Measurements from ENCODE around the gene CFAP45.

The CFAP45 gene

GRCh38 chr1:159889821-159890252 is 10.1 kb downstream of the CFAP45 start:
- Histone ChIP-seq H3K36me3 (ENCODE audit: control insufficient read depth, insufficient read depth, low read length) (no peaks in the 10 kb centered on the region), H3K4me3 (replicated peaks; ENCODE audit: low read depth, low read length) (no peak overlapping the region), H3K27me3 (replicated peaks; ENCODE audit: control insufficient read depth, insufficient read depth, low read length) (no peaks in the 10 kb centered on the region)
- DNase-seq (ENCODE audit: extremely low read depth, insufficient read length), result peak; percentile 56
- TF ChIP-seq CTCF (IDR thresholded peaks at IDR 0.05; ENCODE audit: insufficient read depth, low read length, poor library complexity, severe bottlenecking), result no peak

DNA sequence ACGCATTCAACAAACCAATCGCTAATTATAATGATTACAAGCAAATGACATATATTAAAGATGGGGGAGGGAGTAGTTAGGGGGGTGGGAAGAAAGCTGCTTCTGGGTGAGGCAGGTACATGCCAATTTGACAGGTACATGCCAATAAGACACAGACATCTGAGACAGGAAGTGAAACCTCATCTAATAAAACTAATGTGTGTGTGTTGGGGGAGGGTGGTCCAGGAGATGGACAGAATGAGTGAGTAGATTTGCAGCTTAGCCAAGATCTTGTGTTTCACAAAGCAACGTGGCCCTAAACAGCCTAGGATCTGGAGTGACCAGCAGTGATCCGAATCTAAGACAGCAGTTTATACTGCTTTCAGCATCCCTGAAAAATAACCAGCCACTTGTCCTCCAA is 10.8 kb downstream of the CFAP45 start:
- no peaks in the 10 kb centered on the region for H3K27me3 ChIP-seq (replicated peaks; ENCODE audit: control insufficient read depth, insufficient read depth, low read length)
- peak; percentile 36 for DNase-seq (ENCODE audit: extremely low read depth, insufficient read length)
- no peak for TF ChIP-seq CTCF (IDR thresholded peaks at IDR 0.05; ENCODE audit: insufficient read depth, low read length, poor library complexity, severe bottlenecking)
- no peak overlapping the region for H3K4me3 ChIP-seq (replicated peaks; ENCODE audit: low read depth, low read length)
- no peaks in the 10 kb centered on the region for H3K36me3 ChIP-seq (ENCODE audit: control insufficient read depth, insufficient read depth, low read length)

- H3K4me3 ChIP-seq (replicated peaks; ENCODE audit: low read depth, low read length), result no peak overlapping the region
- no peak for TF ChIP-seq CTCF (IDR thresholded peaks at IDR 0.05; ENCODE audit: insufficient read depth, low read length, poor library complexity, severe bottlenecking)
- H3K36me3 ChIP-seq (ENCODE audit: control insufficient read depth, insufficient read depth, low read length), result no peaks in the 10 kb centered on the region
- DNase-seq (ENCODE audit: extremely low read depth, insufficient read length), result no peak
- H3K27me3 ChIP-seq (replicated peaks; ENCODE audit: control insufficient read depth, insufficient read depth, low read length), result no peaks in the 10 kb centered on the region
These were observed 15.7 kb downstream of the CFAP45 start for GRCh38 chr1:159884296-159884695.

- no peak for DNase-seq (ENCODE audit: extremely low read depth, insufficient read length)
- no peak for TF ChIP-seq CTCF (IDR thresholded peaks at IDR 0.05; ENCODE audit: insufficient read depth, low read length, poor library complexity, severe bottlenecking)
- no peaks in the 10 kb centered on the region for H3K36me3 ChIP-seq (ENCODE audit: control insufficient read depth, insufficient read depth, low read length)
- no peaks in the 10 kb centered on the region for H3K27me3 ChIP-seq (replicated peaks; ENCODE audit: control insufficient read depth, insufficient read depth, low read length)
- H3K4me3 ChIP-seq (replicated peaks; ENCODE audit: low read depth, low read length), result no peak overlapping the region
These were observed 16.8 kb downstream of the CFAP45 start for GRCh38 chr1:159883134-159883533.

- no peak for DNase-seq (ENCODE audit: extremely low read depth, insufficient read length)
- H3K36me3 ChIP-seq (ENCODE audit: control insufficient read depth, insufficient read depth, low read length), result no peaks in the 10 kb centered on the region
- H3K27me3 ChIP-seq (replicated peaks; ENCODE audit: control insufficient read depth, insufficient read depth, low read length), result no peaks in the 10 kb centered on the region
- H3K4me3 ChIP-seq (replicated peaks; ENCODE audit: low read depth, low read length), result no peak overlapping the region
- no peak for TF ChIP-seq CTCF (IDR thresholded peaks at IDR 0.05; ENCODE audit: insufficient read depth, low read length, poor library complexity, severe bottlenecking)
These were observed 17.5 kb downstream of the CFAP45 start for GRCh38 chr1:159882527-159882862.

Data from GM06990 (cell line).